Measurements from ENCODE around the gene BHLHE23. TPM values are rescaled to one million over a fixed set of nuclear protein-coding genes. Genes with fewer than 3 reads are reported as not detected.
A peak's percentile ranks its signal among the peaks of the same experiment; 100 is the strongest.

Gene BHLHE23
- total and polyA plus RNA-seq, 5 experiments from 2014 or later, result not detected

- Mint-ChIP-seq H3K27me3 (peaks cover 3 to 24% (median 8%) of the 10 kb centered on the region in 5 donors), H3K36me3 (no peaks in the 10 kb centered on the region), H3K9me3 (peaks cover 0 to 2% (median 0%) of the 10 kb centered on the region in 9 donors), H3K27ac (peak overlapping the region in 1 of 10 donors; percentile 82), H3K4me1 (peaks cover 0 to 2% (median 0%) of the 10 kb centered on the region in 4 donors), H3K4me3 (no peak overlapping the region)
- no peak for ATAC-seq
- POLR2A ChIA-PET, result no interaction called here
- DNase-seq, result no peak
Measured at GRCh38 chr20:63048516-63049190, 41.9 kb upstream of the BHLHE23 start.

- H3K27me3 Mint-ChIP-seq, result peaks cover 1 to 23% (median 11%) of the 10 kb centered on the region in 5 donors
- ATAC-seq (no peak), DNase-seq (no peak)
- peaks cover 0 to 2% (median 0%) of the 10 kb centered on the region in 9 donors for H3K9me3 Mint-ChIP-seq
- peaks cover 0 to 2% (median 0%) of the 10 kb centered on the region in 4 donors for H3K4me1 Mint-ChIP-seq
- POLR2A ChIA-PET, result no interaction called here
- H3K36me3 Mint-ChIP-seq, result no peaks in the 10 kb centered on the region
- H3K27ac Mint-ChIP-seq, result no peak overlapping the region
- no peak overlapping the region for H3K4me3 Mint-ChIP-seq
Measured at GRCh38 chr20:63047946-63048345, 41.2 kb upstream of the BHLHE23 start.

GRCh38 chr20:63047267-63047666 lies 40.5 kb upstream of the BHLHE23 start:
- Mint-ChIP-seq H3K27me3 (peaks cover 3 to 25% (median 15%) of the 10 kb centered on the region in 5 donors), H3K36me3 (no peaks in the 10 kb centered on the region), H3K27ac (no peak overlapping the region), H3K9me3 (peaks cover 0 to 2% (median 0%) of the 10 kb centered on the region in 9 donors), H3K4me1 (peaks cover 0 to 2% (median 0%) of the 10 kb centered on the region in 4 donors), H3K4me3 (no peak overlapping the region)
- POLR2A ChIA-PET, result no interaction called here
- no peak for ATAC-seq
- DNase-seq, result no peak

GRCh38 chr20:63046841-63047240 lies 40.1 kb upstream of the BHLHE23 start:
- Mint-ChIP-seq H3K4me1 (peaks cover 0 to 2% (median 0%) of the 10 kb centered on the region in 4 donors), H3K27ac (no peak overlapping the region), H3K4me3 (no peak overlapping the region), H3K9me3 (peaks cover 0 to 2% (median 0%) of the 10 kb centered on the region in 9 donors), H3K36me3 (no peaks in the 10 kb centered on the region), H3K27me3 (peaks cover 2 to 28% (median 18%) of the 10 kb centered on the region in 5 donors)
- ATAC-seq (no peak), DNase-seq (no peak)
- POLR2A ChIA-PET, result no interaction called here

GRCh38 chr20:63045991-63046390 lies 39.2 kb upstream of the BHLHE23 start:
- POLR2A ChIA-PET, result no interaction called here
- H3K9me3 Mint-ChIP-seq, result peaks cover 0 to 2% (median 0%) of the 10 kb centered on the region in 9 donors
- DNase-seq (no peak), ATAC-seq (no peak)
- H3K4me1 Mint-ChIP-seq, result peaks cover 0 to 2% (median 0%) of the 10 kb centered on the region in 4 donors
- H3K27ac Mint-ChIP-seq, result no peak overlapping the region
- no peaks in the 10 kb centered on the region for H3K36me3 Mint-ChIP-seq
- no peak overlapping the region for H3K4me3 Mint-ChIP-seq
- peaks cover 3 to 34% (median 18%) of the 10 kb centered on the region in 5 donors for H3K27me3 Mint-ChIP-seq

- Mint-ChIP-seq H3K9me3 (peaks cover 0 to 2% (median 0%) of the 10 kb centered on the region in 9 donors), H3K36me3 (no peaks in the 10 kb centered on the region), H3K4me1 (peaks cover 0 to 2% (median 0%) of the 10 kb centered on the region in 4 donors), H3K27me3 (peaks cover 5 to 40% (median 18%) of the 10 kb centered on the region in 5 donors), H3K4me3 (no peak overlapping the region), H3K27ac (no peak overlapping the region)
- POLR2A ChIA-PET, result no interaction called here
- no peak for DNase-seq
- ATAC-seq, result no peak
Measured at GRCh38 chr20:63045401-63045800, 38.6 kb upstream of the BHLHE23 start.

- H3K4me1 Mint-ChIP-seq, result peaks cover 0 to 2% (median 0%) of the 10 kb centered on the region in 4 donors
- no peak for ATAC-seq
- peaks cover 5 to 48% (median 18%) of the 10 kb centered on the region in 5 donors for H3K27me3 Mint-ChIP-seq
- DNase-seq, result no peak
- no peak overlapping the region for H3K4me3 Mint-ChIP-seq
- POLR2A ChIA-PET, result no interaction called here
- no peaks in the 10 kb centered on the region for H3K36me3 Mint-ChIP-seq
- H3K9me3 Mint-ChIP-seq, result peaks cover 0 to 2% (median 0%) of the 10 kb centered on the region in 9 donors
- no peak overlapping the region for H3K27ac Mint-ChIP-seq
Measured at GRCh38 chr20:63044605-63045004, 37.8 kb upstream of the BHLHE23 start.

- H3K36me3 Mint-ChIP-seq, result no peaks in the 10 kb centered on the region
- DNase-seq (no peak), ATAC-seq (no peak)
- peaks cover 0 to 1% (median 0%) of the 10 kb centered on the region in 4 donors for H3K4me1 Mint-ChIP-seq
- H3K27me3 Mint-ChIP-seq, result peaks cover 5 to 52% (median 18%) of the 10 kb centered on the region in 5 donors
- no peak overlapping the region for H3K4me3 Mint-ChIP-seq
- no peak overlapping the region for H3K27ac Mint-ChIP-seq
- H3K9me3 Mint-ChIP-seq, result peaks cover 0 to 2% (median 0%) of the 10 kb centered on the region in 9 donors
- POLR2A ChIA-PET, result no interaction called here
Measured at GRCh38 chr20:63044204-63044600, 37.4 kb upstream of the BHLHE23 start.

- Mint-ChIP-seq H3K36me3 (no peaks in the 10 kb centered on the region), H3K9me3 (peaks cover 0 to 2% (median 0%) of the 10 kb centered on the region in 9 donors), H3K27ac (no peak overlapping the region), H3K4me1 (no peaks in the 10 kb centered on the region), H3K27me3 (peaks cover 5 to 53% (median 18%) of the 10 kb centered on the region in 5 donors), H3K4me3 (no peak overlapping the region)
- POLR2A ChIA-PET, result no interaction called here
- no peak for DNase-seq
- ATAC-seq, result no peak
Measured at GRCh38 chr20:63043348-63044203, 36.8 kb upstream of the BHLHE23 start.

- DNase-seq (no peak), ATAC-seq (no peak)
- Mint-ChIP-seq H3K4me1 (no peaks in the 10 kb centered on the region), H3K27ac (no peak overlapping the region), H3K36me3 (no peaks in the 10 kb centered on the region), H3K27me3 (peaks cover 7 to 63% (median 21%) of the 10 kb centered on the region in 5 donors), H3K9me3 (peaks cover 0 to 2% (median 0%) of the 10 kb centered on the region in 9 donors), H3K4me3 (no peak overlapping the region)
- POLR2A ChIA-PET, result no interaction called here
Measured at GRCh38 chr20:63042448-63043071, 35.8 kb upstream of the BHLHE23 start.

GRCh38 chr20:63041776-63042175 lies 35.0 kb upstream of the BHLHE23 start:
- Mint-ChIP-seq H3K9me3 (peaks cover 0 to 2% (median 0%) of the 10 kb centered on the region in 9 donors), H3K27ac (no peak overlapping the region), H3K4me3 (no peak overlapping the region), H3K36me3 (no peaks in the 10 kb centered on the region), H3K4me1 (no peaks in the 10 kb centered on the region), H3K27me3 (peaks cover 9 to 64% (median 19%) of the 10 kb centered on the region in 5 donors)
- ATAC-seq (no peak), DNase-seq (no peak)
- POLR2A ChIA-PET, result no interaction called here

GRCh38 chr20:63037669-63038268 lies 31.0 kb upstream of the BHLHE23 start:
- DNase-seq (no peak), ATAC-seq (no peak)
- Mint-ChIP-seq H3K27me3 (peaks cover 7 to 45% (median 15%) of the 10 kb centered on the region in 5 donors), H3K4me1 (peaks cover 2 to 9% (median 8%) of the 10 kb centered on the region in 4 donors), H3K36me3 (no peaks in the 10 kb centered on the region), H3K27ac (no peak overlapping the region), H3K4me3 (no peak overlapping the region), H3K9me3 (no peaks in the 10 kb centered on the region)
- POLR2A ChIA-PET, result no interaction called here
